Measurements from ENCODE around the gene CUZD1. TPM values are rescaled to one million over a fixed set of nuclear protein-coding genes. Genes with fewer than 3 reads are reported as not detected.

The CUZD1 gene
- total RNA-seq, 1 donor from 2014 or later, result 0.43 TPM

DNA sequence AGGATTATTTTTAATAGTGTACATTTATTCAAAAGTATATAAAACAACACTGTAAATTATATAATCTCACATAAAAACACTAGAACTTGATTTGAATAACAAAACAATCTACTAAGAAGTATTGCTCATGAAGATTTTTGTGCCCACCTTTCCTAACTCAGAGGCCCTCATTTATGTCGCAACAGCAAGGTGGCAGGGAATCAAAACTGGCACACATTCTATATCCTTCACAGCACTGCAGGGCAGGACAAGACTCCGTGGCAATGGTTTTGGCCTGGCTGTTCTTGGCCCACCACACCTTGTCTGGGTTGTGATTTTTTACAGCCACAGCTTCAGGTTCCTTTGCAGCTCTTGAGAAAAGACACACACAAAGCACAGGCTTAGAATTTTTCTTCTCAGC lies 3.4 kb upstream of the CUZD1 start:
- H3K9ac ChIP-seq, result no peak overlapping the region
- no peaks in the 10 kb centered on the region for H3K36me3 Mint-ChIP-seq
- peaks cover 6% of the 10 kb centered on the region for H3F3A ChIP-seq (ENCODE audit: low read depth)
- no peak overlapping the region for H3K4me2 ChIP-seq
- H3K27me3 ChIP-seq, result no peaks in the 10 kb centered on the region
- no peak overlapping the region for H3K27ac Mint-ChIP-seq
- no peak overlapping the region for H3K27ac ChIP-seq
- H2AFZ ChIP-seq (replicated peaks), result no peak overlapping the region
- no peaks in the 10 kb centered on the region for H3K9me3 ChIP-seq (ENCODE audit: low read depth)
- peaks cover 9% of the 10 kb centered on the region for H3K4me1 ChIP-seq
- H3K27me3 Mint-ChIP-seq (ENCODE audit: insufficient read depth, low read depth), result no peaks in the 10 kb centered on the region
- TF ChIP-seq EZH2phosphoT487 (IDR thresholded peaks at IDR 0.05) (no peak), EZH2 (IDR thresholded peaks at IDR 0.05) (no peak)
- TF ChIP-seq, protein P1, sequence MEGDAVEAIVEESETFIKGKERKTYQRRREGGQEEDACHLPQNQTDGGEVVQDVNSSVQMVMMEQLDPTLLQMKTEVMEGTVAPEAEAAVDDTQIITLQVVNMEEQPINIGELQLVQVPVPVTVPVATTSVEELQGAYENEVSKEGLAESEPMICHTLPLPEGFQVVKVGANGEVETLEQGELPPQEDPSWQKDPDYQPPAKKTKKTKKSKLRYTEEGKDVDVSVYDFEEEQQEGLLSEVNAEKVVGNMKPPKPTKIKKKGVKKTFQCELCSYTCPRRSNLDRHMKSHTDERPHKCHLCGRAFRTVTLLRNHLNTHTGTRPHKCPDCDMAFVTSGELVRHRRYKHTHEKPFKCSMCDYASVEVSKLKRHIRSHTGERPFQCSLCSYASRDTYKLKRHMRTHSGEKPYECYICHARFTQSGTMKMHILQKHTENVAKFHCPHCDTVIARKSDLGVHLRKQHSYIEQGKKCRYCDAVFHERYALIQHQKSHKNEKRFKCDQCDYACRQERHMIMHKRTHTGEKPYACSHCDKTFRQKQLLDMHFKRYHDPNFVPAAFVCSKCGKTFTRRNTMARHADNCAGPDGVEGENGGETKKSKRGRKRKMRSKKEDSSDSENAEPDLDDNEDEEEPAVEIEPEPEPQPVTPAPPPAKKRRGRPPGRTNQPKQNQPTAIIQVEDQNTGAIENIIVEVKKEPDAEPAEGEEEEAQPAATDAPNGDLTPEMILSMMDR (IDR thresholded peaks at IDR 0.05), result no peak
- H3K4me1 Mint-ChIP-seq, result peaks cover 2% of the 10 kb centered on the region
- H3K9me3 Mint-ChIP-seq, result no peaks in the 10 kb centered on the region
- H3K79me2 ChIP-seq (ENCODE audit: low read depth), result no peaks in the 10 kb centered on the region
- H4K20me1 ChIP-seq (ENCODE audit: low read depth), result no peaks in the 10 kb centered on the region
- H3K4me3 Mint-ChIP-seq, result no peak overlapping the region
- H3K36me3 ChIP-seq, result no peaks in the 10 kb centered on the region
- H3K4me3 ChIP-seq, result no peak overlapping the region
- DNase-seq (ENCODE audit: low spot score), result no peak

DNA sequence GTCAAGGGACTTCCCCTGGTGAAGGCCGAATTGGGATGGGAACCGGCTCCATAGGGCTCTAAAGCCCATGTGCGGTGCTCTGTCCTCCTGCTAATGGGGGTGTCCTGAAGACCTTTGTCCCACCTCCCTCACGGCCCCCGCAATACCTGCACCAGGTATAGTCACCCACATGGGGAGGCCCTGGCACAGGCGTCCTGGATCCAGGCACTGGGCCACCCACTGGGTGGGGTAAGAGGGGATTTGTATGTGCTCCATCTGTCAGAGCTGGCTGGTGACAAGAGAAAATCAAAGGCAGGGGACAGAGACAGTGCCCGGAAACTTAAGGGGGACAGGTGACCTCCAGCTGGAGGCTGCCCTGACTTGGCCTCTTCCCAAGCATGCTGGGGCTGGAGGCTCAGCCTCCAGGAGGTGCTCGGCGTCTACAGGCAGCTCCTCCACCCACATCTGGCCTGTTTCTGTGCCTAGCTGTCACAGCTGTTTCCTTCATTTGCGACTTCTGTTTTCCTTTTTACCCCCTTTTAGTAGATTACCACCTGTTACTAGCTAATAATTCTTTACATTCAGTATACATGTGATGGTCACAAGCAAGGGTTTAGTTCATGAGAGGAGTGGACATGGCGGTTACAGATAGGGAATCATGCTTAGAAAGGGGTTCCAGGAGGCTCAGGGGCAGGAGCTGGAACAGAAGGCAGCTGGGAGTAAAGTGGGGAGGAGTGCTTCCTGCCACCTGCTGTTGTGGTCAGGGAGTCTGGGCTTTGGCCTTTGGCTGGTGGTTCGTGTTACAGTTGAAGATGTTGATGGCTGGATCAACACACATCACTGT lies 2.3 kb upstream of the CUZD1 start:
- Histone ChIP-seq H3K9me3 (ENCODE audit: low read depth) (no peaks in the 10 kb centered on the region), H3K79me2 (ENCODE audit: low read depth) (no peaks in the 10 kb centered on the region), H3K4me1 (peaks cover 9% of the 10 kb centered on the region), H3K27ac (no peak overlapping the region), H3K27me3 (no peaks in the 10 kb centered on the region), H3K36me3 (no peaks in the 10 kb centered on the region), H3K4me3 (no peak overlapping the region), H3K4me2 (no peak overlapping the region), H3F3A (ENCODE audit: low read depth) (peaks cover 6% of the 10 kb centered on the region), H2AFZ (replicated peaks) (no peak overlapping the region), H3K9ac (no peak overlapping the region), H4K20me1 (ENCODE audit: low read depth) (no peaks in the 10 kb centered on the region)
- Mint-ChIP-seq H3K36me3 (no peaks in the 10 kb centered on the region), H3K4me3 (no peak overlapping the region), H3K27me3 (ENCODE audit: insufficient read depth, low read depth) (no peaks in the 10 kb centered on the region), H3K4me1 (peaks cover 2% of the 10 kb centered on the region), H3K9me3 (no peaks in the 10 kb centered on the region), H3K27ac (no peak overlapping the region)
- DNase-seq (ENCODE audit: low spot score), result no peak
- TF ChIP-seq EZH2 (IDR thresholded peaks at IDR 0.05) (no peak), EZH2phosphoT487 (IDR thresholded peaks at IDR 0.05) (no peak)
- TF ChIP-seq, protein P1 (IDR thresholded peaks at IDR 0.05), result no peak

DNA sequence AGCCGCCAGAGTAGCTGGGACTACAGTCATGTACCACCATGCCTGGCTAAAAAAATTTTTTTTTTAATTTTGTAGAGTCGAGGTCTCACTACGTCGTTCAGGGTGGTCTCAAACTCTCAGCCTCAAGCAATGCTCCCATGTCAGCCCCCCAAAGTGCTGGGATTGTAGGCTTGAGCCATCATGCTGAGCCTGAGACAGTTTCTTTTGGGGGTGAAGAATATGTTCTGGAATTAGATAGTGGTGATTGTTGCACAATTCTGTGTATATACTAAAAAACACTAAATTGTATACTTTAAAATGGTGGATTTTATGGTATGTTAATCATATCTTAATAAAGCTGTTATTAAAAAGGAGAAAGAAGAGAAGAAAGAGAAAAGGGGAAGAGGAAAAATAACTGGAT lies 1.5 kb downstream of the CUZD1 start:
- Histone ChIP-seq H3K36me3 (no peaks in the 10 kb centered on the region), H3K9me3 (ENCODE audit: low read depth) (peaks cover 6% of the 10 kb centered on the region), H3K9ac (no peak overlapping the region), H3K4me3 (no peak overlapping the region), H3F3A (ENCODE audit: low read depth) (peaks cover 6% of the 10 kb centered on the region), H3K4me2 (no peak overlapping the region), H3K27me3 (no peaks in the 10 kb centered on the region), H3K27ac (no peak overlapping the region), H3K4me1 (peaks cover 9% of the 10 kb centered on the region), H2AFZ (replicated peaks) (no peak overlapping the region), H3K79me2 (ENCODE audit: low read depth) (no peaks in the 10 kb centered on the region), H4K20me1 (ENCODE audit: low read depth) (no peaks in the 10 kb centered on the region)
- Mint-ChIP-seq H3K36me3 (no peaks in the 10 kb centered on the region), H3K27ac (no peak overlapping the region), H3K9me3 (no peaks in the 10 kb centered on the region), H3K27me3 (ENCODE audit: insufficient read depth, low read depth) (no peaks in the 10 kb centered on the region), H3K4me3 (no peak overlapping the region), H3K4me1 (peaks cover 2% of the 10 kb centered on the region)
- TF ChIP-seq EZH2phosphoT487 (IDR thresholded peaks at IDR 0.05) (no peak), EZH2 (IDR thresholded peaks at IDR 0.05) (no peak)
- TF ChIP-seq, protein P1 (IDR thresholded peaks at IDR 0.05), result no peak
- no peak for DNase-seq (ENCODE audit: low spot score)
